ENCODE measurements around the gene ASTN1.

DNA sequence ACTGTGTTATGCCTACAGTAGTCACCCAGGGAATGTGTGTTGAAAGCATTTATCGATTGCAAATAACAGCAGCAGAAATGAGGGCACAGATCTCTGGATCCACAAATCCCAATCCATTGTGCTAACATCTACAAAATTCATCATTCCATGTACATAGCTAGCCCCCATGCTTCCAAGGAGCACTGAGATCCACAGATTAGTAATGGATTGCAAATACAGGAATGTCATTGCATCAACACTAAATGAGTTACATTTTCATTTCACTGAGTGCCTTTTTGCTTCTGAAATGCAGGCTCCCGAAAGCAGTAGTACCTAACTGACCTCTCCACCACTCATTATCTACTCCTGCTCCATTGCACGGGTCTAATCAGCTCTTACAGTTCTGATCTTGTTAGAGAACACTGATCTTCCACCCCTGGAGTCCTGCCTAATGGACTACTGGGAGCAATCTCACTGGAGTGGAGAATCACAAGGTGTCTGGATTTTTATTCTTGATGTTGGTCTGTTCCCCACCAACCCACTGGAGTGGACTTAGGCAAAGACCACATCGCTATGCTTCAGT, 30.5 kb downstream of the ASTN1 start:
- TF ChIP-seq, protein P1, sequence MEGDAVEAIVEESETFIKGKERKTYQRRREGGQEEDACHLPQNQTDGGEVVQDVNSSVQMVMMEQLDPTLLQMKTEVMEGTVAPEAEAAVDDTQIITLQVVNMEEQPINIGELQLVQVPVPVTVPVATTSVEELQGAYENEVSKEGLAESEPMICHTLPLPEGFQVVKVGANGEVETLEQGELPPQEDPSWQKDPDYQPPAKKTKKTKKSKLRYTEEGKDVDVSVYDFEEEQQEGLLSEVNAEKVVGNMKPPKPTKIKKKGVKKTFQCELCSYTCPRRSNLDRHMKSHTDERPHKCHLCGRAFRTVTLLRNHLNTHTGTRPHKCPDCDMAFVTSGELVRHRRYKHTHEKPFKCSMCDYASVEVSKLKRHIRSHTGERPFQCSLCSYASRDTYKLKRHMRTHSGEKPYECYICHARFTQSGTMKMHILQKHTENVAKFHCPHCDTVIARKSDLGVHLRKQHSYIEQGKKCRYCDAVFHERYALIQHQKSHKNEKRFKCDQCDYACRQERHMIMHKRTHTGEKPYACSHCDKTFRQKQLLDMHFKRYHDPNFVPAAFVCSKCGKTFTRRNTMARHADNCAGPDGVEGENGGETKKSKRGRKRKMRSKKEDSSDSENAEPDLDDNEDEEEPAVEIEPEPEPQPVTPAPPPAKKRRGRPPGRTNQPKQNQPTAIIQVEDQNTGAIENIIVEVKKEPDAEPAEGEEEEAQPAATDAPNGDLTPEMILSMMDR (IDR thresholded peaks at IDR 0.05) = no peak
- TF ChIP-seq POLR2A (IDR thresholded peaks at IDR 0.05) = no peak
- TF ChIP-seq POLR2AphosphoS5 (IDR thresholded peaks at IDR 0.05) = no peak
- no peak for TF ChIP-seq EP300 (IDR thresholded peaks at IDR 0.05)

Data from gastroesophageal sphincter (tissue), 3 donors.